DMS153 (cell line): Measurements from ENCODE around the gene CDK11A.
"Not testable (repeated sequence)": the region's sequence is repeated elsewhere in the genome, so short reads cannot be mapped to it uniquely, and the experiment has no call there.

ENCODE experiments used
- DNase-seq: peaks from one replicate; lab custom pipeline; 2025; lab: John Stamatoyannopoulos, UW

CDK11A gene

DNA sequence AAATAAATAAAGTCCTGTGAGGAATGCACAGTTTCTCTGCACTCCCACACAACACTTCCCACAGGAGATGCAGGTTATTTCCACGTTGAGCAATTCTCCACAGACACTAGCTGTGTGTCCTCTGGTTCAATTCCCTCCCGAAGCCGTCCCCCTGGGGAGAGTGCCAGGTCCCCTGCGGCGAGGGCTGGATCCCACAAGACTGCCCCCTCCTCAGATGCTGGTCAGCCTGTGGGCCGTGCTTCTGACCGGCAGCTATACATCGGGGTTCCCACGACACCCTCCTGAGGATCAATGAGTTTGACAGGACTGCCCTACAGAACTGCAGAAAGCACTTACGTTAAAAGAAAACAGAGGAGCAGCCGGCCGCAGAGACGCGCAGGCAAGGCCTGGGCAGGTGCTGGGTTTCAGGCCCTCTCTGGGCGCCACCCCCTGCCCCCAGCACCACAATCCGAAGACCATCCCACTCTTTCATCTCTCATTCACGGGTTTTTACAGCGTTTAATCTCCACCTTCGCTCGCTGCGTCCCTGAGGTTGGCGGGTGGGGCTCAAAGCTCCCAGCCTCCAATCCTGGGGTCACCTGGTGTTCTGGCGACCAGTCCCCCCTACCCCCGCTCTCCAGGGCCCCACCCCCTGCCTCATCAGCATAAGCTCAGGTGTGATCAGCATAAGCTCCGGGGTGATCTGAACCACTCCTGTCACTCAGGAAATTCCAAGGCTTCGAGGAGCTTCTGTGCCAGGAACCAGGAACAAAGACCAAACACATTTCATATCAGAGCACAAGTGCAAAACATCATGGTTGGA lies 40.9 kb downstream of the CDK11A start:
- DNase-seq, result no peak

DNA sequence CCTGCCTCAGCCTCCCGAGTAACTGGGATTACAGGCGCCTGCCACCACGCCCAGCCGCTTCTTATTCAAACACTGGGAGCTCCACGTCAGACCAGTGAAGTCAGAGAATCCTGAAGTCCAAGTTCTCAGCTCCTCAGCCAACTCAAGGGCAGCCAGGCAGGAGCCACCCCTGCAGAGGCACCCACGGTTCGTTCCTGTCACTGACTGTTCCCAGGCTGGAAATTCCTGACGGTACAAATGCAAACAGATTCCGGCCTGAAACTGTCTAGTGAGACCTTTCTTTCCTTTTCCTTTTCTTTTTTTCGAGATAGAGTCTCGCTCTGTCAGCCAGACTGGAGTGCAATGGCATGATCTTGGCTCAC lies 43.3 kb downstream of the CDK11A start:
- DNase-seq, result no peak

DNA sequence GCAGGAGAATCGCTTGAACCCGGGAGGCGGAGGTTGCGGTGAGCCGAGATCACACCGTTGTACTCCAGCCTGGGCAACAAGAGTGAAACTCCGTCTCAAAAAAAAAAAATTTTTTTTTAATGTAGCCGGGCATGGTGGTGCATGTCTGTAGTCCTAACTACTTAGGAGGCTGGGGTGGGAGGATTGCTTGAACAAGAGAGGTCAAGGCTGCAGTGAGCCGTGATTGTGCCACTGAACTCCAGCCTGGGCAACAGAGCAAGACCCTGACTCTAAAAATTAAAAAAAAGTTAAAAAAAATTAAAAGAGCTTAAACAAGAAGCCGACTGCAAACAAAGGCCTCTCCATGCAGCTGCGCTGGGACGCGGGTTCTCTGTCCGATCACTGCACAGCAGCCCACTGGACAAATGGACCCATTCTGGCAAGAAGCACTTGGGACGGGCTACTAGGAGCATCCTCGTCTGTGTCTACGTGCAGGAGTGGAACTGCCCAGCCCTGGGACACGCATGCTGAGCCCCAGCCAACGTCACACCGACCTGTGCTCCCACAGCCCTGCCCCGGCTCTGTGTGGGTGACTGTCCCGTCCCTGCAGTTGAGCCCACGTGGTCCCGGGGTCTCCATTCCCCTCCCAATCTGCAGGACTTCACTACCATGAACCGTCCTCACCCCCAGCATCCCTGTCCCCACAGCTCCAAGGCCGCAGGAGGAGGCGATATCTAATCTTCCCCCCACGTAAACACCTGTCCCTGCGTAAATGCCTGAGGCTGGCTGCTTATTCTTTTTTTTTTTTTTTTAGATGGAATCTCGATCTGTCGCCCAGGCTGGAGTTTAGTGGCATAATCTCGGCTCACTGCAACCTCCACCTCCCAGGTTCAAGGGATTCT lies 43.9 kb downstream of the CDK11A start:
- no peak for DNase-seq

DNA sequence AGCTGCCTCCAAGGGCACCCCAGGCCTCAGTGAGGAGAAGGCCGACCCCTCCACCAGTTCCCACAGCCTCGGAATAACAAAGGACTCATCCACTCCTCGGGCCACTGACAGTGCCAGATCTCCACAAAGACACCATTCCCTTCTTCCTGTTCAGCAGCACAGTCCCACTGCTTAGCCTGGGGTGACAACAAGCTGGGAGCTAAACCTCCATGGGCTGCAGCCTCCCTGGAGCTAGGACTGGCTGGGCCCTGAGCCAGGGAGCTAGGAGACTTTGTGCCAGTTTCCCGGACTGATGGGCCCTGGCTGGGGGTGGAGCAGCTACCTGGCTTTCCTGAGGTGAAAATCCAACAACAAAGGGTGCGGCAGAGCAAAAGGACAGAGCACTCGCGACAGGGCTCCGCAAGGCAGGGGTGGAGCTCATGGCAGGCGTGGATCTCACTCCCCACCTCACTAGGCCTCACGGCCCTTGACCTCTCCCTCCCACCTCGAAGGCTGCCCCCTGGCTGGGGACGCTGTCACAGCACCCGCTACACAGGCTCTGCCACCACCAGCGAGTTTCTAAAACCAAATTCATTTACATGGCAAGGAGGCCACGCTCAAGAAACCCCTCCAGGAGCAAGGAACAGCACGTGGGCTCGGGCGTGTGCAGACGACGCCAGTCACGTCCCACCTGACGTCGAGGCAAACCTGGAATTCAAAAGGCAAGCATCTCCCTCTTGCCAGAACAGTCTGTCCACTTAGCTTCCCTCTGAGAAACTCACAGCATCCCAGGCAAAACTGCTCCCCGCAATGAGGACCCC lies 45.4 kb downstream of the CDK11A start:
- DNase-seq, result no peak

DNA sequence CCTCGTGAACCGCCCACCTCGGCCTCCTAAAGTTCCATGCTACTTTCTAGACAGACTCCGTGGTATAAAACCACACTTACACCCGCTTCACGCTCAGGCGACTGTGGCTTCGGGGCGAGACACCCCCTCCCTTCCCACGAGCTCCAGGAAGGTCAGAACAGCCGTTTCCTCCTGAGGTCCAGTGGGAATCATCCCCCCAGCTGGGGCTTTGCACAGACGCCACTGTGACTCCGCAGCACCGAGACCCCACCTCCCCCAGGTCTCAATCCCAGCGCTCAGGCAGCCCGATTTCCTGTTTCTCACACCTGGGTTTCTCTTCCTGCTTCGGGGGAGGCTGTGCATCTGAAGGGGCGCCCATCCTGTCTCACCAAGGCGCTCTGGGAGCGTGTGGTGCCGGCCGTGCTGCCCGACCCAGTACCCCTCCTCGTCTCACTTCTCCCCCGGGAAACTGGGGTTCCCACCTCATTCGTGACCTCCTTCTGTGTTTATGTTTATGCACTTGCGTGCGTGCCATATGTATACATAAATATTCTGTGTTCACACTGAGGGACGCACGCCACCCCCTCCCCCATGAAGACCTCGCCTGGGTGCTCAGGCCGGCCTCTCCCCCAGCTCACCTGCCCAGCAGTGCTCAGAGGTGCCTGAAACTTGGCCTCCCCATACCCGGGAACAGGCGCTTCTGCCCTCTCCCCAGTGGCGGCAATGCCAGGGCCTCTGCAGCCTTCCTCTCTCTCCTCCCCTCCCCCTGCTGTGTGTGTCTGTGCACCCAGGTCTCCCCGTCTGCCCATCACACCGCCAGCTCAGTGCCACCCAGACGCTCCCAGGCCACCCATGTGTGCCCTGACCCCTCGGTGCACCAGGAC lies 46.2 kb downstream of the CDK11A start:
- DNase-seq, result no peak

DNA sequence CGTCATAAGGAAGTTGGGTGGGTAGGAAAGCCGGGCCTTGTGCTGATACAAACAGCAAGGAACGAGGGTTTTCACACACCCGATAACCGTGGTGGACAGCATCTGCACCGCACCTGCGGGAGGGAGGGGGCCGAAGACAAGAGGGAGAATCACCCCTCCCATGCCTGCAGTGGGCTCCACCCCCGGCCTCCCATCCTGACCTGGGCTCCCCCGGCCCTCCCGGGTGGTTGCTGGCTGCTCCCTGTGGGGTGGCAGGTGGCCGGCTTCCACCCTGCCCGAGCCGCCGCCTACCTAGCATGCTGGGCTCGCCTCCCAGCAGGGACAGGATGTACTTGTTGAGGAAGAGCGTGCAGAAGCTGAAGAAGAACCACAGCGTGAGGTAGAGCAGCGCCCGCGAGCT lies 48.1 kb downstream of the CDK11A start:
- not testable (repeated sequence) for DNase-seq

DNA sequence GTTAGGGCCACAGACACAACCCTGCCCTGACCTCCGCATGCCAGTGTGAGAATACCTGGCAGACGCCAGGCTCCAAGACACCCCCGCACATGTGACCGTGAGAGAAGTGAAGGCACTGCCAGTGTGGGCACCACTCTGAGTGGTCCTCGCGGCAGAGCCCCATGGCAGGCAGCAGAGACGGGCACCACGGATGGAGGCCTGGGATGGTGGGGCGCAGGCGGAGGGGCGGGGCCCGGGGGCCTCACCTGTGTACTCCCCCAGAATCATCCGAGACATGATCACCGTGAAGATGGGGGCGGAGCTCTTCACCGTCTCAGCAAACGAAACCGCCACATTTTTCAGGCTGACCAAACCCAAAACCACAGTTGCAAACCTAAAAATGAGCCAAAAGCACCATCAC lies 48.9 kb downstream of the CDK11A start:
- DNase-seq, result not testable (repeated sequence)

DNA sequence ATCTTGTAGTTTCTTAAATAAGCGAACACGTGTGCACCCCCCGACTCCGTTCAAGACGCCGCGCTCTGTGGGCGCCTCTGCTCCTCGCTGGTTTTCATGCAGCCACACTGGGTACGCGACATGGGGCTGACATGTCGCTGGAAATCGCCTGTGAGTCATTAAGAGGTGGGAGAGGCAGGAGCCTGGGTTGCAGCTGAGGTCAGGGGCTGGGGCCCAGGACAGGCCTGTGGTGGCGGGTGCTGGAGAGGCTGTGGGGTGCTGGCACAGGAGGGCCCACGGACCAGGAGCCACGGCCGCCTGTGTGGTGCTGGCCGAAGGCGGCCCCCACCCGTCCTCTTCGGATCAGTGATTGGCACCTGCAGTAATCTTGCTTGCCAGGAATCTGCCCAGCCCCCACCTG lies 49.4 kb downstream of the CDK11A start:
- not testable (repeated sequence) for DNase-seq

DNA sequence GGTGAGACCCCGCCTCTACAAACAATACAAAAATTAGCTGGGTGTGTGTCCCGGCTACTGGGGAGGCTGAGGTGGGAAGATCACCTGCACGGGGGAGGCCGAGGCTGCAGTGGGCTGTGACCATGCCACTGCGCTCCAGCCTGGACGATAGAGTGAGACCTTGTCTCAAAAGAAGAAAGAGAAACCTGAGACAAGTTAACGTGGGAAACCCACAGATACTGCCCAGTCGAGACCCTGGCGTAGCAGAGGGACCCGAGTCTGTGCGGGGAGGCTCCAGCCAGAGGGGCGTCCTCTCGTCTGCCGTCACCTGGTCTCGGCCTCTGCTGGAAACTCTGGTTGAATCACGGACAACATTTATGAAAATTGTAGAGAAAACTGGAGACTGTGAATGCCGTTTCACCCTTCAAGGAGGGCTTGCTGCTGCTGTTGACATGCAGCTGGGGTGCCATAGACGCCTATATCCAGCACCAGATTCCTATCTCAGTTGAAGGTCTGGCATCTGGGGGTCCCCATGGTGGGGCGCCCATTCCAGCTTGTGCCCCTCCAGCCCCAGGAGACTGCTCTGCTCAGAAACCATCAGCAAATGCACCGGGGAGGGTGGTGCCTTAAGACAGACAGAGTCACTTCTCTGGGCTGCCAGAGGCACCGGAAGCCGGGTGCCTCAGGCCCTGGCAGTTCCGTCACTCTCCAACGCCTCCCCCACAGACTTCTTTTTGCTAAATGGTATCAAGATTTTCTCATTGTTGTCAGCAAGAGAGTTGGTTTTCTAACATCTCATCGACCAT lies 51.8 kb downstream of the CDK11A start:
- DNase-seq, result no peak

DNA sequence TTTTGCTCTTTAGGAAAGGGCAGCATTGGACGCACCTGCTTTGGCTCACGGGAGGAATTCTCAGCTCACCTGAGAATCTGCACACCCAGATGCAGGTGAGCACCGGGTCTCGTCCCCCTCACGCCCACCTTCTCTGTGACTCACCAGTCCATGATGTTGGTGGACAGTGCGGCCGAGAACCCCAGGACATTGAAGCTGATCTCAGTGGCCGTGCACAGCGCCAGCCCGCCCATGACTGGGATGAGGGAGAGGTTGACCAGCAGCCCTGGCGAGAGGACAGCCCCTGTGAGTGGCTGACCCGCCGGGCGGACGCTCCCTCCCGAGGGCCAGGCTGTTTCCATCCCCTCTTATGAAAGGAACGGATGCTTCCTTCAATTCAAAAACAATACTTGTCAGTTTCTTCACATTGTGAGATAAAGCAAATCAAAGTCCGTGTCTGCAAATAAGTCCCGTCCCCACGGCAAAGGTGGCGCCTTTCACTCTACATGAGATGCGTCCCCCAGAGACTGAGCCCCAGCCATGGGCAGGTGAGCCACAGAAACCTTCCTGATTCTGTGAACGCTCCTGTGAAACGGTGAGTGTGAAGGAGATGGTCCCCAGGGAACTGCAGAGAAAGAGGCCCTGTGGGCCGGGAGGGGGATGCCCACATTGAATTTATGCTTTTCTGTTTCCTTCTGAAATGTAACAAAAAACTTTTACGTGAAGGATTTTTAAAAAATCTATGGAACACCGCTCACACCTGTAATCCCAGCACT lies 52.6 kb downstream of the CDK11A start:
- no peak for DNase-seq

DNA sequence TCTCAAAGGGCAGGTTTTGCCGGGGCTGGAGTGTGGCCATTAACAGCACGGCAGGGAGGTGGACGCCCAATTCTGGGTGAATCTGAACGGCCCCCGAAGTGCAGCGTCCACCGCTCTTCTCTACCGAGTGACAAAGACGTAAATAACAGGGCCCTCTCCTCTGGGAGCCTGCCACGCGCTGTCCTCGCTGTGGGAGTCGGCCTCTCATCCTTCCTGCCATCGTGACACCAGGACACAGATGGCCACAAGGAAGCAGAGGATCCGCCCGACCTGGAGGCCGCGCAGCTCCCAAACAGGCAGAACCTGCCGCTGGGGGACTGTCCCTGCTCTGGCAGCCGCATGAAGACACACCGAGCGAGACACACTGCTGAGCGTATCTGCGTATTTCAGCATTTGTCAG lies 53.3 kb downstream of the CDK11A start:
- DNase-seq, result no peak

DNA sequence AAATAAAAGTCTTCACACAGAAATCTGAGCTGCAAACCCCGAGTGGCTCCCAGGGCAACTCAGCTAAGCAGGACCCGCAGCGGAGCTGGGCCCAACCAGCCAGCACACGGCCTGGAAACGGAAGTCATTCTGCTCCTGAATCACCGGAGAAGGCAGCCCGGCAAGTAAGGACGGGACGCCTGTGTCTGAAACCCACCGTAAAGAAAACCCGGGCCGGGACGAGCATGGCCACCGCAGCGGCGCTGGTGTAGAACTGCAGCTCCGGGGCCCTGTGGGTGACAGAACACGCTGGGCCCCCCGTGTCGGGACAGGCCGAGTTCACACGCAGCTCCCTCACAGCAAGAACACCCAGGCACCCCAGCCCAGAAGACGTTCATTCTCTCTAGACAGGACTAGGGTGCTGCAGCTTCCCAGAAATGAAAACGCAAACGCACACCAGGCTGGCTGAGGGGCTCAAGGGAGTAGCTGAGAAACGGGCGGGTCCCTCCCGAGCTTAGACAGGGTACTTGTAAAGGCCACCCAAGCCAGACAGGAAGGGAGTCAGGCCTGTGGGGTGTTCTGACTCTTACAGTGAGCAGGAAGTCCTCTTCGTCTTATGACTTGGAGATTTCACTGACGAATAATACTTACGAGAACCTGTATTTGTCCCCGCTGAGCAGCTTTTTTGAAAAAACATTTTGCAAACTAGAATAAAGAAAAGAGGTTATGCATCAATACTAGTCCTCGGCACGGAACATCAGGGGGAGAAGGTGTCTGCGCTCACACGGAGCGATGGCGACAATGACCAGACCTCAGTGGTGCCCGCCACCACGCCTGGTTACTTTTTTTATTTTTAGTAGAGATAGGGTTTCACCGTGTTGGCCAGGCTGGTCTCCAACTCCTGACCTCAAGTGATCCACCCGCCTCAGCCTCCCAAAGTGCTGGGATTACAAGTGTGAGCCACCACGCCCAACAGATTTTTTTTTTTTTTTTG lies 54.4 kb downstream of the CDK11A start:
- no peak for DNase-seq

DNA sequence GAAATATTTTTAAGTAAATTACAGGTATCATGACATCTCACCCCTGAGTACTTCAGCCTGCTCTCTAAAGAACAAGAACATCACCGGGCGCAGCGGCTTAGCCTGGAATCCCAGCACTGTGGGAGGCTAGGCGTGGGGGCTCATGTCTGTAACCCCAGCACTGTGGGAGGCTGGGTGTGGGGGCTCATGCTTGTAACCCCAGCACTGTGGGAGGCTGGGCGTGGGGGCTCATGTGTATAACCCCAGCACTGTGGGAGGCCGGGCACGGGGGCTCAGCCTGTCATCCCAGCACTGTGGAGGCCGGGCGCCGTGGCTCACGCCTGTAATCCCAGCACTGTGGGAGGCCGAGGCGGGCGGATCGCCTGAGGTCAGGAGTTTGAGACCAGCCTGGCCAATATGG lies 57.6 kb downstream of the CDK11A start:
- DNase-seq, result no peak

DNA sequence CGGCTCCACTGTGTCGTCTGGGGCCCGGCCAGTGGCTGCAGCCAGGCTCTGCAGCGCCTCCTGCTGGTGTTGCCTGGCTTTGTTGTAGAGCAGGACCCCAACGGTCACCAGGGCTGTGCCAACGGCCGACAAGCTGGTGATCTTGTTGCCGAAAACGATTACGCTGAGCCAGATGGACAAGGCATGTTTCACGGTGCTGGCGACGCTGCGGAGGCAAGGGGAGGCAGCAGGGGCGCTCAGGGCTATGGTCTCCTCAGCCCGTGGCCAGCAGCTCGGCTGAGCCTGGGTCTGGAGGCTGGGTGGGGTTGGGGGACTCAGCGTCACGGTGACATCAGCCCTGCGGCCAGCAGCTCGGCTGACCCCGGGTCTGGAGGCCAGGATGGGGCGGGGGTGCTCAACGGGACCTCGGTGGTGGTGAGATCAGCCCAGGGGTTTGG lies 58.3 kb downstream of the CDK11A start:
- no peak for DNase-seq

DNA sequence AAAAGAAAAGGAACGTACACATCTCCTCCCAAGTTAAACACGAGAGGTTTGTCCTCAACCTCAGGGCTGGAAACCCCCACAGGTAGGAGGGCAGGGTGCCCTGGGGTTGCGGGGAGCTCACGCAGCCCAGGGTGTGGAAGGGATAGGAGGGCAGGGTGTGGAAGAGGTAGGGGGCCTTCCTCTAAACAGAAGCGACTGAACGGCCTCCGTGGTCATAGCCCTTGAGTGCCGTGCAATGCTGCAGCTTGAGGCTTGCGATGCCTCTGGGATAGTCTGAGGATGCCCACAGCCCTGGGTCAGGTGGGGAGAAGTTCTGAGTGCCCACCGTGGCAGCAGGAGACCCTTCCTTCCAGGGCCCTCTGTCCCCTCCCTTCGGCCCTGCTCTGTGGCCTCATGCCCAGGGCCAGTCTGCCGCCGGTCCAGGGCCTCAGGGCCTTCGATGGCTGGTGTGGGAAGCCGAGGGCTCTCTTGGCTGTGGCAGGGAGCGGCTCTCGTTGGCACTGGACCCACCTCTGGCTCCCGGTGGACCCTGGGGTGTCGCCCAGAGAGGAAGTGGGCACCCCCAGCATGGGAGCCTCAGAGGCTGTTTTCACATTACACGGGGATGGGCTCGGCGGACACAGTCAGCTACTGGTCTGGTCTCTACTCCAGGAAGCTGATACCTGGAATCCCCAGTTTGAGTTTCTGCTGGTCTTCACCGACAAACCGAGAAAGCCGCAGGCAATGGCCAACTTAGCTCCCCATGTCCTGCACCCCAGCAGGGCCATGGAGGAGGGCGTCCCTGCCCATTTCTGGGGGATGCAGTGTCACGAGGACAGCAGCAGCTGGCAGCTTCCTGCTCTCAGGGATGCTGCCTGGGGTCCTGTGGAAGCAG lies 59.0 kb downstream of the CDK11A start:
- no peak for DNase-seq

DNA sequence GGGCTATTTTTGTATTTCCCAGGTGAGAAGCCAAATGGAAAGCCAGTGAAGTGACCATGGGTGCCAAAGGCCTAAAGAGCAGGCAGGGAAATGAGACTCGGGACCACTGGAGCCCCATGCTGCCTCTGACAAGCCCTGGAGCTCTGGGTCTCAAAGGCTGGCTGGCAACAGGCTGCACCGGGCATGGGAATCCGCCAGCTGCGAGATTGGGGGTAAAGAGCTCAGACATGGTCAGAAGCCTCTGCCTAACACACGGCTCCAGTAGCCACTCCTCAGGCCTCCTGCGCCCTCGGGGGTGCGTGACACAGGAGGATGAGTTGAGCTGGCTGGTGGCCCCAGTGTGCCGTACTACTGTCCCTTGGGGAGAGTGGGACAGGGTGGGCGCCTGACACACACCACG lies 59.8 kb downstream of the CDK11A start:
- not testable (repeated sequence) for DNase-seq

DNA sequence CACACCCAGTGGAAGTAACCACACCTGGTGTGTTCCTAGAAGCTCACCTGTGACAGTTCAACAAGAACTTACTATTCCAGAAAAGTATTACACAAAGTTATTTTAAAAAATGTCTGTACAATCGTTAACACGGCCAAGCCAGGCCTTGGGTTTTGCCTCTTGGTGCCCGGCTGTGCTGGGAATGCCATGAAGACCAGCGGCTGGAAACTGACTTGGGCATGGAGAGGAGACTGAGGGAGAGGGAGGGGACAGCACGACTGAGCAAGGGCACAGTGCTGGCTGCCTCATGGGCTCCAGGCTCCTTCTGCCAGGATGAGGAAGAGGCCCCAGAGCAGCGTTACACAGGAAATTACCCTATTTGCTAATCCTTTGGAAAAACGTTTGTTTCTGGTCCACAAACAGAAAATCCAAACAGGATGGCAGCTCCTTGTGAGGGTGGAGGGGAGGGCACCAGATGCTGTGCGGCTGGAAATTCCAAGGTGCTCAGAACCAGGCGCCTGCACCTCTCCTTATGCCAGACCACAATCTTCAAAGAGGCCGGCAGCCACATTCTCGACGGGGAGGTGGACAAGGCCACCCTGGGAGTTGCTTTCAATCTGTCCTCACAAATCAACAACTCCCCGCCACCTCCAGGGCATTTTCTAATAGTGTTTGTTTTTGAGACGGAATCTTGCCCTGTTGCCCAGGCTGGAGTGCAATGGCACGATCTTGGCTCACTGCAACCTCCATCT lies 61.2 kb downstream of the CDK11A start:
- DNase-seq, result not testable (repeated sequence)
